ENCODE data around the gene BCAP31. TPM values are rescaled to one million over a fixed set of nuclear protein-coding genes. Genes with fewer than 3 reads are reported as not detected.

BCAP31 gene
- total and polyA plus RNA-seq, 2 donors (not counting 1 experiment from before 2014, with no cell fraction given), result 59.5 to 117 TPM

GRCh38 chrX:153688911-153689590 is 35.1 kb downstream of the BCAP31 start:
- Histone ChIP-seq H3K9me3 (ENCODE audit: control extremely low read depth in 1 of 3, control insufficient read depth in 2 of 3, insufficient read depth in 1 of 3, low read length in 2 of 3) (no peaks in the 10 kb centered on the region), H3K36me3 (replicated peaks in 1 of 2; ENCODE audit: control extremely low read depth in 1 of 2, control insufficient read depth in 1 of 2, extremely low read depth in 1 of 2, insufficient read depth in 2 of 2, low read length in 1 of 2) (no peaks in the 10 kb centered on the region), H2AFZ (ENCODE audit: insufficient read depth, low read depth, low read length, poor library complexity, severe bottlenecking) (no peak overlapping the region), H3K4me3 (ENCODE audit: control extremely low read depth in 1 of 5, extremely low read depth in 1 of 5, insufficient read depth in 1 of 5, low read depth in 2 of 5, low read length in 4 of 5) (no peak overlapping the region), H3K9ac (ENCODE audit: low read length) (no peak overlapping the region), H3K4me1 (ENCODE audit: control insufficient read depth in 2 of 2, insufficient read depth in 2 of 2, low read length in 2 of 2) (peaks cover 0 to 4% of the 10 kb centered on the region in 2 donors), H3K79me2 (ENCODE audit: control insufficient read depth, insufficient read depth, low read length) (no peaks in the 10 kb centered on the region), H3K27ac (ENCODE audit: low read length in 2 of 2) (no peak overlapping the region), H4K20me1 (ENCODE audit: control insufficient read depth, insufficient read depth, low read length, poor library complexity, severe bottlenecking) (no peaks in the 10 kb centered on the region), H3K27me3 (replicated peaks in 1 of 4; ENCODE audit: control extremely low read depth in 1 of 4, control insufficient read depth in 3 of 4, insufficient read depth in 4 of 4, low read length in 3 of 4) (peaks cover 0 to 13% (median 1%) of the 10 kb centered on the region in 4 experiments), H3K4me2 (replicated peaks; ENCODE audit: low read depth, low read length, poor library complexity, severe bottlenecking) (peak overlapping the region; percentile 42)
- TF ChIP-seq EZH2 (IDR thresholded peaks at IDR 0.05; ENCODE audit: borderline replicate concordance, insufficient read depth, low read depth, low read length, poor library complexity, severe bottlenecking) (no peak), CTCF (IDR thresholded peaks at IDR 0.05) (no peak)
- intact Hi-C loops (cut with micrococcal nuclease), result no loop called here
- ATAC-seq (ENCODE audit: low read depth), result no peak
- no peaks in the 10 kb centered on the region for H3K27me3 Mint-ChIP-seq
- POLR2A ChIA-PET, result no interaction called here
- peak overlapping the region; percentile 10 for H3K4me3 Mint-ChIP-seq
- no peak overlapping the region for H3K27ac Mint-ChIP-seq
- no peaks in the 10 kb centered on the region for H3K9me3 Mint-ChIP-seq (ENCODE audit: insufficient read depth)
- no peak for DNase-seq
- no peaks in the 10 kb centered on the region for H3K4me1 Mint-ChIP-seq
- 43% methylated on average over 10 of the region's 53 CpGs for WGBS (ENCODE audit: insufficient coverage)
- CTCF ChIA-PET, result no interaction called here

GRCh38 chrX:153688506-153688905 is 35.7 kb downstream of the BCAP31 start:
- TF ChIP-seq CTCF (IDR thresholded peaks at IDR 0.05), result no peak
- TF ChIP-seq EZH2 (IDR thresholded peaks at IDR 0.05; ENCODE audit: borderline replicate concordance, insufficient read depth, low read depth, low read length, poor library complexity, severe bottlenecking), result no peak
- H3K4me1 Mint-ChIP-seq, result no peaks in the 10 kb centered on the region
- no peak for ATAC-seq (ENCODE audit: low read depth)

More at GRCh38 chrX:153688506-153688905, 35.7 kb downstream of the BCAP31 start:
- Histone ChIP-seq H3K27me3 (replicated peaks in 1 of 4; ENCODE audit: control extremely low read depth in 1 of 4, control insufficient read depth in 3 of 4, insufficient read depth in 4 of 4, low read length in 3 of 4) (peaks cover 0 to 13% (median 1%) of the 10 kb centered on the region in 4 experiments), H3K36me3 (replicated peaks in 1 of 2; ENCODE audit: control extremely low read depth in 1 of 2, control insufficient read depth in 1 of 2, extremely low read depth in 1 of 2, insufficient read depth in 2 of 2, low read length in 1 of 2) (no peaks in the 10 kb centered on the region), H4K20me1 (ENCODE audit: control insufficient read depth, insufficient read depth, low read length, poor library complexity, severe bottlenecking) (no peaks in the 10 kb centered on the region), H2AFZ (ENCODE audit: insufficient read depth, low read depth, low read length, poor library complexity, severe bottlenecking) (no peak overlapping the region), H3K4me3 (ENCODE audit: control extremely low read depth in 1 of 5, extremely low read depth in 1 of 5, insufficient read depth in 1 of 5, low read depth in 2 of 5, low read length in 4 of 5) (no peak overlapping the region), H3K79me2 (ENCODE audit: control insufficient read depth, insufficient read depth, low read length) (no peaks in the 10 kb centered on the region), H3K4me2 (replicated peaks; ENCODE audit: low read depth, low read length, poor library complexity, severe bottlenecking) (peak overlapping the region; percentile 42), H3K27ac (ENCODE audit: low read length in 2 of 2) (no peak overlapping the region), H3K9me3 (ENCODE audit: control extremely low read depth in 1 of 3, control insufficient read depth in 2 of 3, insufficient read depth in 1 of 3, low read length in 2 of 3) (no peaks in the 10 kb centered on the region), H3K4me1 (ENCODE audit: control insufficient read depth in 2 of 2, insufficient read depth in 2 of 2, low read length in 2 of 2) (peaks cover 0 to 4% of the 10 kb centered on the region in 2 donors), H3K9ac (ENCODE audit: low read length) (no peak overlapping the region)
- intact Hi-C loops (cut with micrococcal nuclease), result no loop called here
- Mint-ChIP-seq H3K9me3 (ENCODE audit: insufficient read depth) (no peaks in the 10 kb centered on the region), H3K27ac (no peak overlapping the region), H3K4me3 (no peak overlapping the region), H3K27me3 (no peaks in the 10 kb centered on the region)
- WGBS (ENCODE audit: insufficient coverage), result 1% methylated on average over 50 of the region's 57 CpGs
- CTCF ChIA-PET, result no interaction called here
- DNase-seq, result peak; percentile 28
- POLR2A ChIA-PET, result no interaction called here
